Keratinocyte (primary cell): ENCODE data around the gene CDK10. TPM values are rescaled to one million over a fixed set of nuclear protein-coding genes. Genes with fewer than 3 reads are reported as not detected.

Source experiments
- DNase-seq: peaks from one replicate; pipeline ENCODE4 v3.0.0-alpha.2; 2011; ENCODE audit warnings: low read depth, missing footprints, low spot score
- FAIRE-seq: peaks from 2 replicates; lab custom pipeline; 2011; peaks lifted over from hg19 to GRCh38; lab: Jason Lieb, UNC
- H2AFZ ChIP-seq: 2 replicates; pipeline ENCODE4 v1.6.0; 2012; ENCODE audit warnings: low read length, control low read depth, inconsistent platforms; ENCODE audit not compliant: control insufficient read depth
- H3K27ac ChIP-seq: 2 replicates; pipeline ENCODE4 v1.5.1; 2011; ENCODE audit warnings: low read length; ENCODE audit not compliant: control insufficient read depth, insufficient read depth
- H3K27me3 ChIP-seq: 3 replicates; pipeline ENCODE4 v1.6.0; 2011; ENCODE audit warnings: low read length; ENCODE audit not compliant: control insufficient read depth, insufficient read depth; ENCODE audit errors: extremely low read depth
- H3K36me3 ChIP-seq, 2 experiments: 2 replicates in 1 of 2; 3 replicates in 1 of 2; pipeline ENCODE4 v1.5.1; 2011; ENCODE audit warnings: low read length in 2 of 2, mild to moderate bottlenecking in 1 of 2; ENCODE audit not compliant: control insufficient read depth in 2 of 2, insufficient read depth in 2 of 2; ENCODE audit errors: extremely low read depth in 1 of 2
- H3K4me1 ChIP-seq: 3 replicates; pipeline ENCODE4 v1.5.1; 2011; ENCODE audit warnings: low read length; ENCODE audit not compliant: control insufficient read depth, insufficient read depth; ENCODE audit errors: extremely low read depth
- H3K4me2 ChIP-seq: 3 replicates; pipeline ENCODE4 v1.6.0; 2011; ENCODE audit warnings: low read depth, low read length; ENCODE audit not compliant: control insufficient read depth, insufficient read depth; ENCODE audit errors: extremely low read depth
- H3K4me3 ChIP-seq, 3 experiments: fragments of 200-600 bp in 1 of 3; sonication (generic) in 1 of 3; 2 replicates in 2 of 3; 3 replicates in 1 of 3; pipeline ENCODE4 v1.5.1; 2011 to 2016; ENCODE audit warnings: low read length in 3 of 3, mild to moderate bottlenecking in 3 of 3, control low read depth in 2 of 3, inconsistent platforms in 1 of 3, low read depth in 1 of 3, mixed read lengths in 1 of 3, mixed run types in 1 of 3, moderate library complexity in 1 of 3; ENCODE audit not compliant: control insufficient read depth in 2 of 3, insufficient read depth in 2 of 3; ENCODE audit errors: extremely low read depth in 1 of 3
- H3K79me2 ChIP-seq: 2 replicates; pipeline ENCODE4 v1.6.0; 2012; ENCODE audit warnings: low read length; ENCODE audit not compliant: control insufficient read depth, insufficient read depth
- H3K9ac ChIP-seq: 3 replicates; pipeline ENCODE4 v1.6.0; 2011; ENCODE audit warnings: low read length; ENCODE audit not compliant: control insufficient read depth, insufficient read depth; ENCODE audit errors: extremely low read depth
- H3K9me1 ChIP-seq: 3 replicates; pipeline ENCODE4 v1.6.0; 2011; ENCODE audit warnings: low read length; ENCODE audit not compliant: control insufficient read depth, insufficient read depth; ENCODE audit errors: extremely low read depth
- H3K9me3 ChIP-seq: 2 replicates; pipeline ENCODE4 v1.5.1; 2012; ENCODE audit warnings: low read depth, low read length; ENCODE audit not compliant: control insufficient read depth
- H4K20me1 ChIP-seq: 3 replicates; pipeline ENCODE4 v1.6.0; 2011; ENCODE audit warnings: low read length; ENCODE audit not compliant: control insufficient read depth, insufficient read depth; ENCODE audit errors: extremely low read depth
- CTCF ChIP-seq, 3 experiments: IDR thresholded peaks in 1 of 3; conservative IDR thresholded peaks in 1 of 3; optimal IDR thresholded peaks in 1 of 3; 2 replicates in 2 of 3; 3 replicates in 1 of 3; pipeline versions ENCODE3 to v1.5.1; 2011; ENCODE audit warnings: low read length in 3 of 3, mild to moderate bottlenecking in 3 of 3, moderate library complexity in 2 of 3, control low read depth in 1 of 3, inconsistent platforms in 1 of 3; ENCODE audit not compliant: insufficient read depth in 2 of 3; ENCODE audit errors: extremely low read depth in 1 of 3
- EZH2 ChIP-seq: IDR thresholded peaks from one replicate; pipeline ENCODE4 v1.6.1; 2012; ENCODE audit warnings: inconsistent platforms, mild to moderate bottlenecking, low read length, moderate library complexity
- dilution Hi-C: fragments of 300-500 bp; cut with MboI; formaldehyde crosslinking; loops from one replicate; pipeline ENCODE4 v1.7.0; 2020; ENCODE audit warnings: low sequenced_read_pairs; ENCODE audit not compliant: extremely low pct_ligation_motif_present
- polyA plus RNA-seq, 5 experiments: library from polyadenylated mRNA; depleted of rRNA in 3 of 5; stranded (reverse) in 3 of 5; stranded (forward) in 1 of 5; unstranded in 1 of 5; fragments of >200 nt; gene quantifications; 1 replicate in 1 of 5; 2 replicates in 3 of 5; 3 replicates in 1 of 5; pipeline versions ENCODE4 v1.2.1 to v1.2.3, GENCODE V29; 2011 to 2012; ENCODE audit warnings: missing spikeins in 2 of 5, low read depth in 1 of 5, low replicate concordance in 1 of 5

Gene CDK10
- polyA plus RNA-seq, 1 donor (not counting 4 experiments of a cell fraction or from before 2014, with no cell fraction given), result 30.6 TPM

GRCh38 chr16:89729293-89729692 lies 42.8 kb downstream of the CDK10 start:
- H3K27me3 ChIP-seq, result no peaks in the 10 kb centered on the region
- no peak overlapping the region for H3K9ac ChIP-seq
- H4K20me1 ChIP-seq, result no peaks in the 10 kb centered on the region
- no peak overlapping the region for H3K4me2 ChIP-seq
- H3K4me1 ChIP-seq, result no peaks in the 10 kb centered on the region
- dilution Hi-C loops, result no loop called here
- FAIRE-seq, result no peak
- no peak overlapping the region for H3K27ac ChIP-seq
- peaks cover 39 to 45% of the 10 kb centered on the region in 2 experiments for H3K36me3 ChIP-seq
- peaks cover 4% of the 10 kb centered on the region for H3K79me2 ChIP-seq
- no peaks in the 10 kb centered on the region for H3K9me1 ChIP-seq
- TF ChIP-seq EZH2, result no peak
- TF ChIP-seq CTCF (optimal IDR thresholded peaks at IDR 0.05 in 1 of 3, IDR thresholded peaks at IDR 0.05 in 1 of 3, conservative IDR thresholded peaks at IDR 0.05 in 1 of 3; ENCODE audit: extremely low read depth in 1 of 3, insufficient read depth in 2 of 3, low read length in 3 of 3), result no peak
- H3K9me3 ChIP-seq, result no peaks in the 10 kb centered on the region
- no peak overlapping the region for H3K4me3 ChIP-seq
- H2AFZ ChIP-seq, result no peak overlapping the region
- DNase-seq, result no peak

- Histone ChIP-seq H3K79me2 (peaks cover 2% of the 10 kb centered on the region), H3K4me3 (no peak overlapping the region), H3K4me1 (no peaks in the 10 kb centered on the region), H3K9me1 (no peaks in the 10 kb centered on the region), H3K9me3 (no peaks in the 10 kb centered on the region), H4K20me1 (no peaks in the 10 kb centered on the region), H3K36me3 (peaks cover 40% of the 10 kb centered on the region in 2 experiments), H2AFZ (no peak overlapping the region), H3K27me3 (no peaks in the 10 kb centered on the region), H3K4me2 (no peak overlapping the region), H3K9ac (no peak overlapping the region), H3K27ac (no peak overlapping the region)
- dilution Hi-C loops, result no loop called here
- no peak for DNase-seq
- no peak for FAIRE-seq
- TF ChIP-seq EZH2 (no peak), CTCF (optimal IDR thresholded peaks at IDR 0.05 in 1 of 3, IDR thresholded peaks at IDR 0.05 in 1 of 3, conservative IDR thresholded peaks at IDR 0.05 in 1 of 3; ENCODE audit: extremely low read depth in 1 of 3, insufficient read depth in 2 of 3, low read length in 3 of 3) (no peak)
These were observed 43.5 kb downstream of the CDK10 start for GRCh38 chr16:89729863-89730593.
